Activated T-cell treated with anti-CD3 and anti-CD28 coated beads, Interleukin-2, amount 50 U/mL, for 48 hours (primary cell): ENCODE results near the gene LRRC10.
A peak's percentile ranks its signal among the peaks of the same experiment; 100 is the strongest.

Source experiments
- DNase-seq, 2 experiments: peaks; one replicate each; pipeline ENCODE4 v3.0.0-alpha.2; 2020

The LRRC10 gene

GRCh38 chr12:69610729-69611128 lies at the start of gene LRRC10:
Gene LRRC10 (minus strand): TSS chr12:69610907. CDS start chr12:69610838, 69 bp downstream.
- DNase-seq: no peak

GRCh38 chr12:69660164-69660863 lies 49.6 kb upstream of the LRRC10 start:
- no peak for DNase-seq

GRCh38 chr12:69658203-69658602 lies 47.5 kb upstream of the LRRC10 start:
- DNase-seq: no peak

- no peak for DNase-seq
Observed at GRCh38 chr12:69657376-69658137, 46.9 kb upstream of the LRRC10 start.

GRCh38 chr12:69655616-69656340 lies 45.1 kb upstream of the LRRC10 start:
- DNase-seq: no peak

GRCh38 chr12:69653703-69654102 lies 43.0 kb upstream of the LRRC10 start:
- no peak for DNase-seq

GRCh38 chr12:69651922-69652321 lies 41.2 kb upstream of the LRRC10 start:
- DNase-seq: no peak

GRCh38 chr12:69649529-69649928 lies 38.8 kb upstream of the LRRC10 start:
- DNase-seq: no peak

- no peak for DNase-seq
Observed at GRCh38 chr12:69648476-69648875, 37.8 kb upstream of the LRRC10 start.

GRCh38 chr12:69647178-69647577 lies 36.5 kb upstream of the LRRC10 start:
- DNase-seq: no peak

- no peak for DNase-seq
Observed at GRCh38 chr12:69645031-69645430, 34.3 kb upstream of the LRRC10 start.

- no peak for DNase-seq
Observed at GRCh38 chr12:69644511-69644910, 33.8 kb upstream of the LRRC10 start.

GRCh38 chr12:69642531-69642930 lies 31.8 kb upstream of the LRRC10 start:
- no peak for DNase-seq

GRCh38 chr12:69641546-69641945 lies 30.8 kb upstream of the LRRC10 start:
- DNase-seq: no peak

- DNase-seq: peak; percentile 78
Observed at GRCh38 chr12:69639400-69640016, 28.8 kb upstream of the LRRC10 start.

GRCh38 chr12:69633061-69633460 lies 22.4 kb upstream of the LRRC10 start:
- DNase-seq: no peak

GRCh38 chr12:69630191-69630590 lies 19.5 kb upstream of the LRRC10 start:
- DNase-seq: no peak

- no peak for DNase-seq
Observed at GRCh38 chr12:69627501-69627900, 16.8 kb upstream of the LRRC10 start.

- DNase-seq: no peak
Observed at GRCh38 chr12:69623970-69624369, 13.3 kb upstream of the LRRC10 start.

- DNase-seq: no peak
Observed at GRCh38 chr12:69621551-69621950, 10.8 kb upstream of the LRRC10 start.

- DNase-seq: no peak
Observed at GRCh38 chr12:69620921-69621320, 10.2 kb upstream of the LRRC10 start.

GRCh38 chr12:69620077-69620476 lies 9.4 kb upstream of the LRRC10 start:
- DNase-seq: no peak

GRCh38 chr12:69619050-69619449 lies 8.3 kb upstream of the LRRC10 start:
- no peak for DNase-seq
